ENCODE data around the gene TMPRSS6. TPM values are rescaled to one million over a fixed set of nuclear protein-coding genes. Genes with fewer than 3 reads are reported as not detected.
A peak's percentile ranks its signal among the peaks of the same experiment; 100 is the strongest.

Gene TMPRSS6
- total RNA-seq, 1 experiment from 2014 or later: not detected

DNA sequence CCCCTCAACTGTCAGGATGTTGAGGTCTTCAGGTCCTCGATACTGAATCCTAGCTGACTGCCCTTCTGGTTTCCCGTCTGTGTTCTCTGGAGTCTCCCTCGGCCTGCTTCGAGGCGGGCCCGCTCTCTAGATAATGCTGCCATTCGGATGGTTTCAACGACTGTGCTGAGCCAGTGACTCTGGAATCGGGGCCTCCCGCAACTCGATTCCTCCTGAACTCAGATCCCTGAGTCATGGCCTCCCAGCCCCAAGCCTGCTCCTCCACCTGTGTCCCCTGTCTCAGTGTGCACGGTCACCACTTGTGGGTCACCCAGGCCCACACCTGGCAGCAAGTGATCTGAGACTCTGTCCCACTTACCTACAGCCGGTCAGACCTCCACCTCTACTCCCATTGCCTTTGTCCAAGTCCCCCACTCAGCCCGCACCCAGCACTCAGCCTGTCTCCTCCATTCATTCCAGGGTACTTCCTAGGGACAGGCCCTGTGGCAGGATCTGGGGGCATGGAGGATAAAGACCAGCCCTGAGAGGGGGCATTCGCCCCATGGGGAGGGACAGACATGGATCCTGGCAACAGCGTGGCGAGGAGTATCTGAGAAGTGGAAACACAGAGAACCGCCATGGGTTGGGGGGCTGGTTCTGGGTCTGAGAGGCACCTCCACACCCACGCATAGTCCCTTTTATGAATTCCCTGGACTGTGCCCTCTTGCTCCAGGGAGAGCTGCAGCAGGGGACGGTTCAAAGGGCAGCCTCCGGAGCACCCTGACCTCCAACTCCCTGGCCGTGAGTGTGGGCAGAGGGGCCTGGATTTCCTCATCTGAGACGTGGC is 75.7 kb downstream of the TMPRSS6 start:
- H3K4me1 Mint-ChIP-seq (ENCODE audit: insufficient read depth, unreplicated experiment): peaks cover 17% of the 10 kb centered on the region
- ChIA-PET POLR2A (interaction anchor here (0.6 to 5.4 kb wide), 4 partner anchors 10 to 150 kb away, joined by 3 to 95 read pairs (median 10); partner anchors contain the start of genes KCTD17, MPST and TST), CTCF (interaction anchor here (0.6 to 3.2 kb wide), 4 partner anchors 10 to 439 kb away, joined by 3 to 24 read pairs (median 10); no protein-coding TSS in a partner anchor)
- TF ChIP-seq, protein P1, sequence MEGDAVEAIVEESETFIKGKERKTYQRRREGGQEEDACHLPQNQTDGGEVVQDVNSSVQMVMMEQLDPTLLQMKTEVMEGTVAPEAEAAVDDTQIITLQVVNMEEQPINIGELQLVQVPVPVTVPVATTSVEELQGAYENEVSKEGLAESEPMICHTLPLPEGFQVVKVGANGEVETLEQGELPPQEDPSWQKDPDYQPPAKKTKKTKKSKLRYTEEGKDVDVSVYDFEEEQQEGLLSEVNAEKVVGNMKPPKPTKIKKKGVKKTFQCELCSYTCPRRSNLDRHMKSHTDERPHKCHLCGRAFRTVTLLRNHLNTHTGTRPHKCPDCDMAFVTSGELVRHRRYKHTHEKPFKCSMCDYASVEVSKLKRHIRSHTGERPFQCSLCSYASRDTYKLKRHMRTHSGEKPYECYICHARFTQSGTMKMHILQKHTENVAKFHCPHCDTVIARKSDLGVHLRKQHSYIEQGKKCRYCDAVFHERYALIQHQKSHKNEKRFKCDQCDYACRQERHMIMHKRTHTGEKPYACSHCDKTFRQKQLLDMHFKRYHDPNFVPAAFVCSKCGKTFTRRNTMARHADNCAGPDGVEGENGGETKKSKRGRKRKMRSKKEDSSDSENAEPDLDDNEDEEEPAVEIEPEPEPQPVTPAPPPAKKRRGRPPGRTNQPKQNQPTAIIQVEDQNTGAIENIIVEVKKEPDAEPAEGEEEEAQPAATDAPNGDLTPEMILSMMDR (IDR thresholded peaks at IDR 0.05; ENCODE audit: unreplicated experiment): no peak
- no peaks in the 10 kb centered on the region for H3K27me3 Mint-ChIP-seq (ENCODE audit: insufficient read depth, unreplicated experiment)
- no peak for DNase-seq (ENCODE audit: unreplicated experiment)
- no peaks in the 10 kb centered on the region for H3K9me3 Mint-ChIP-seq (ENCODE audit: unreplicated experiment)
- H3K36me3 Mint-ChIP-seq (ENCODE audit: insufficient read depth, unreplicated experiment): peaks cover 13% of the 10 kb centered on the region
- no peak overlapping the region for H3K4me3 Mint-ChIP-seq (ENCODE audit: unreplicated experiment)
- H3K27ac Mint-ChIP-seq (ENCODE audit: low read depth, unreplicated experiment): peak overlapping the region; percentile 78
- intact Hi-C loops (cut with micrococcal nuclease): no loop called here
- no TSS peak for BruUV-seq (replicated peaks)

DNA sequence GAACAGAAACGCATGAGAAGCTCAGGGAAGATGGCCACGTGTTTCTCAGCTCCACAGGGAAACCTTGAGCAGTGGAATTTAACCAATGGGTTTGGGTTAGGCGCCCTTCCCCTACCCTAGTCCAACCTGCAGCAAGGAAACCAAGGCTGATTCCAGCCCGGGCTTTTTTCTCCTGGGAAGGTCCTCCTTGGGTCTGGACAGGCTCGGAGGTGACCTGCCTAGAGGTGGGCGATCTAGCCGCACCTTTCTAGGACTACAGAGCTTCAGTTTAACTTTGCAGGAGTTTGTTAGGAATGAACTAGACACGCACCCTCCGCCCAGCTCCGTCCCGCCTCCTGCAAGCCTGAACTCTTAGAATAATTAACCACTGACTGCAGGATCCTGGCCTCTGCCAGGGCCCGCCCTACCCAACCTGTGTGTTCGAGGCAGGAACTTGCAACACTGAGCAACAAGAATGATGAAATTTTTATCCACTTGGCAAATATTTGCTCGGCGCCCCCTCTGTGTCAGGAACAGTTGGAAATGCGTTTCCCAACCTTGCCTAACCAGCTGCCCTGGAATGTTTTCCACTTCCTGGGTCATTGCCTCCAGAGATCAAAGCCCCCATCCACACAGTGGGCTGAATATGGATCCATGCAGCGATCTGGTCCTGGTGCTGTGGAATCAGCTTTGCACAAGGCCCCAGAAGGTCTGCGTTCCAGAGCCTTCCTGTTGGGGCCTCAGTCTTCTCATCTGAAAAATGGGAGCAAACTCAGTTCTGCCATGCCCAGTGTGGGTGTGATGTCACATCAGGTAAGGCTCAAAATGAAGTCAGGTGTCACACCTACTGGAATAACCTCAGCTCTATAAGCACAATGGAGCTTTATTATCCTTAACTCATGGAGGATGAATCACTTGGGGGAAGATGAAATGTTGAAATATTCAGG is 76.7 kb downstream of the TMPRSS6 start:
- peak; percentile 96 for DNase-seq (ENCODE audit: unreplicated experiment)
- no TSS peak for BruUV-seq (replicated peaks)
- ChIA-PET CTCF (interaction anchor here (0.5 to 3.3 kb wide), 12 partner anchors 11 to 1015 kb away, joined by 3 to 24 read pairs (median 4); partner anchors contain the start of genes MPST and TST), POLR2A (interaction anchor here (0.6 to 5.4 kb wide), 14 partner anchors 8 to 531 kb away, joined by 3 to 95 read pairs (median 4); partner anchors contain the start of genes IFT27, KCTD17, MPST and TST)
- peaks cover 17% of the 10 kb centered on the region for H3K4me1 Mint-ChIP-seq (ENCODE audit: insufficient read depth, unreplicated experiment)
- TF ChIP-seq, protein P1 (IDR thresholded peaks at IDR 0.05; ENCODE audit: unreplicated experiment): no peak
- intact Hi-C loops (cut with micrococcal nuclease): no loop called here
- no peaks in the 10 kb centered on the region for H3K27me3 Mint-ChIP-seq (ENCODE audit: insufficient read depth, unreplicated experiment)
- H3K9me3 Mint-ChIP-seq (ENCODE audit: unreplicated experiment): no peaks in the 10 kb centered on the region
- peak overlapping the region; percentile 78 for H3K27ac Mint-ChIP-seq (ENCODE audit: low read depth, unreplicated experiment)
- peaks cover 16% of the 10 kb centered on the region for H3K36me3 Mint-ChIP-seq (ENCODE audit: insufficient read depth, unreplicated experiment)
- peak overlapping the region; percentile 33 for H3K4me3 Mint-ChIP-seq (ENCODE audit: unreplicated experiment)

DNA sequence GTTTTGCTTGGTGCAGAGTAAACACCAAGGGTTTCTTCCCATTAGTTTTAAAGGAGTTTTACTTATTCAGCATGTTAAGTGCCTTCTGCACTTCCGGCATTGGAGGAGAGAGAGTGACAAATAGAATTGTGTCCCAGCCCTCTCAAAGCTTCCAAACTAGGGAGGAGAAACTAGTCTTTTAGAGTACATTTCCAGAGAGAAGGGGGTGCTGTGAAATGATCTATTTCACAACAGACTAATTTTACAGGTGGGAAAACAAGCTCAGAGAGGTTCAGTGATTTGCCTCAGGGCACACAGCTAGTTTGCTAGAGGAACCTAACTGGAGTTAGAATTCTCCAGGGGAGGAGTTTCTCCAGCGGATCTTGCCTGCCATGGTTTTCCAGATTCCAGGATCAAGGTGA is 77.4 kb downstream of the TMPRSS6 start:
- Mint-ChIP-seq H3K27ac (ENCODE audit: low read depth, unreplicated experiment) (peak overlapping the region; percentile 78), H3K27me3 (ENCODE audit: insufficient read depth, unreplicated experiment) (no peaks in the 10 kb centered on the region), H3K36me3 (ENCODE audit: insufficient read depth, unreplicated experiment) (peaks cover 20% of the 10 kb centered on the region), H3K4me1 (ENCODE audit: insufficient read depth, unreplicated experiment) (peaks cover 17% of the 10 kb centered on the region), H3K9me3 (ENCODE audit: unreplicated experiment) (no peaks in the 10 kb centered on the region), H3K4me3 (ENCODE audit: unreplicated experiment) (peak overlapping the region; percentile 33)
- intact Hi-C loops (cut with micrococcal nuclease): no loop called here
- CTCF ChIA-PET: interaction anchor here (0.5 to 3.3 kb wide), 12 partner anchors 10 to 485 kb away, joined by 3 to 24 read pairs (median 4); partner anchors contain the start of genes MPST and TST
- DNase-seq (ENCODE audit: unreplicated experiment): peak; percentile 52
- TSS peak; percentile 88 for BruUV-seq (replicated peaks)
- POLR2A ChIA-PET: interaction anchor here (0.7 to 5.4 kb wide), 14 partner anchors 9 to 532 kb away, joined by 3 to 95 read pairs (median 4); partner anchors contain the start of genes IFT27, KCTD17, MPST and TST
- TF ChIP-seq, protein P1 (IDR thresholded peaks at IDR 0.05; ENCODE audit: unreplicated experiment): no peak

Measured in MCF 10A (cell line).